H9 (cell line): ENCODE data around the gene FREY1. TPM values are rescaled to one million over a fixed set of nuclear protein-coding genes. Genes with fewer than 3 reads are reported as not detected.

Experiments
- DNase-seq: peaks from one replicate; pipeline ENCODE4 v3.0.0-alpha.2; 2017
- H2AFZ ChIP-seq: one replicate; pipeline ENCODE4 v1.6.1; 2013; ENCODE audit warnings: mild to moderate bottlenecking, low read length, control low read depth, moderate library complexity
- H2AK5ac ChIP-seq: 2 replicates; pipeline ENCODE4 v1.6.1; 2013; ENCODE audit warnings: low read length, control low read depth, mixed read lengths; ENCODE audit not compliant: insufficient read length
- H2BK120ac ChIP-seq: one replicate; pipeline ENCODE4 v1.6.1; 2013; ENCODE audit warnings: low read depth, mild to moderate bottlenecking, low read length, control low read depth, inconsistent platforms; ENCODE audit not compliant: poor library complexity, severe bottlenecking
- H2BK12ac ChIP-seq: 2 replicates; pipeline ENCODE4 v1.6.1; 2013; ENCODE audit warnings: low read length, control low read depth, mixed read lengths, low read depth; ENCODE audit not compliant: insufficient read length
- H2BK15ac ChIP-seq: 2 replicates; pipeline ENCODE4 v1.6.1; 2013; ENCODE audit warnings: low read depth, low read length, control low read depth
- H2BK20ac ChIP-seq: one replicate; pipeline ENCODE4 v1.6.1; 2013; ENCODE audit warnings: low read depth, mild to moderate bottlenecking, low read length, control low read depth, inconsistent platforms; ENCODE audit not compliant: poor library complexity, severe bottlenecking
- H2BK5ac ChIP-seq: 2 replicates; pipeline ENCODE4 v1.6.1; 2013; ENCODE audit warnings: low read length, control low read depth, mixed read lengths; ENCODE audit not compliant: insufficient read length
- H3K14ac ChIP-seq: 2 replicates; pipeline ENCODE4 v1.6.1; 2013; ENCODE audit warnings: low read length, control low read depth; ENCODE audit not compliant: insufficient read depth
- H3K18ac ChIP-seq: 2 replicates; pipeline ENCODE4 v1.6.1; 2013; ENCODE audit warnings: low read depth, mild to moderate bottlenecking, mixed read lengths, low read length, control low read depth; ENCODE audit not compliant: insufficient read length
- H3K23ac ChIP-seq: 2 replicates; pipeline ENCODE4 v1.6.1; 2013; ENCODE audit warnings: low read length, control low read depth, mixed read lengths, low read depth; ENCODE audit not compliant: insufficient read length
- H3K23me2 ChIP-seq: 2 replicates; pipeline ENCODE4 v1.6.1; 2013; ENCODE audit warnings: low read depth, mild to moderate bottlenecking, mixed read lengths, low read length, control low read depth; ENCODE audit not compliant: insufficient read length, poor library complexity, severe bottlenecking
- H3K27ac ChIP-seq: 2 replicates; pipeline ENCODE4 v1.5.1; 2013; ENCODE audit warnings: low read length, control low read depth, mixed read lengths, low read depth; ENCODE audit not compliant: insufficient read length
- H3K27me3 ChIP-seq: 2 replicates; pipeline ENCODE4 v1.6.1; 2013; ENCODE audit warnings: low read length, control low read depth, inconsistent platforms; ENCODE audit not compliant: insufficient read depth
- H3K4ac ChIP-seq: 2 replicates; pipeline ENCODE4 v1.6.1; 2013; ENCODE audit warnings: low read depth, mild to moderate bottlenecking, control low read depth, inconsistent platforms, low read length, moderate library complexity
- H3K4me1 ChIP-seq: 2 replicates; pipeline ENCODE4 v1.6.1; 2013; ENCODE audit warnings: low read length, control low read depth, inconsistent platforms; ENCODE audit not compliant: insufficient read depth
- H3K4me2 ChIP-seq: 2 replicates; pipeline ENCODE4 v1.6.1; 2013; ENCODE audit warnings: low read length, control low read depth, mixed read lengths; ENCODE audit not compliant: insufficient read length, insufficient read depth
- H3K56ac ChIP-seq: 2 replicates; pipeline ENCODE4 v1.6.1; 2013; ENCODE audit warnings: low read depth, mild to moderate bottlenecking, mixed read lengths, low read length, control low read depth; ENCODE audit not compliant: insufficient read length
- H3K79me1 ChIP-seq: 2 replicates; pipeline ENCODE4 v1.6.1; 2013; ENCODE audit warnings: low read depth, mild to moderate bottlenecking, moderate library complexity, low read length, control low read depth, inconsistent platforms; ENCODE audit not compliant: insufficient read depth, poor library complexity, severe bottlenecking
- H3K79me2 ChIP-seq: 2 replicates; pipeline ENCODE4 v1.6.1; 2013; ENCODE audit warnings: low read length, control low read depth, inconsistent platforms; ENCODE audit not compliant: insufficient read depth
- H3K9ac ChIP-seq: 2 replicates; pipeline ENCODE4 v1.6.1; 2013; ENCODE audit warnings: low read length, control low read depth, mixed read lengths; ENCODE audit not compliant: insufficient read length; ENCODE audit errors: extremely low read depth
- H3K9me3 ChIP-seq: one replicate; pipeline ENCODE4 v1.6.1; 2013; ENCODE audit warnings: low read depth, low read length, inconsistent platforms; ENCODE audit not compliant: control insufficient read depth
- H3T11ph ChIP-seq: one replicate; pipeline ENCODE4 v1.6.1; 2013; ENCODE audit warnings: mild to moderate bottlenecking, low read length, control low read depth, inconsistent platforms
- H4K20me1 ChIP-seq: one replicate; pipeline ENCODE4 v1.6.1; 2013; ENCODE audit not compliant: control insufficient read depth, insufficient read length, insufficient read depth
- H4K5ac ChIP-seq: 2 replicates; pipeline ENCODE4 v1.6.1; 2013; ENCODE audit warnings: low read depth, mild to moderate bottlenecking, mixed read lengths, low read length, control low read depth; ENCODE audit not compliant: insufficient read length
- H4K8ac ChIP-seq: replicated peaks from 2 replicates; pipeline ENCODE4 v1.6.1; 2013; ENCODE audit warnings: low read length, control low read depth, mixed read lengths, low read depth; ENCODE audit not compliant: insufficient read length
- H4K91ac ChIP-seq: 2 replicates; pipeline ENCODE4 v1.6.1; 2013; ENCODE audit warnings: low read depth, mild to moderate bottlenecking, moderate library complexity, mixed read lengths, low read length, control low read depth; ENCODE audit not compliant: insufficient read length
- H3K27ac Mint-ChIP-seq, 3 experiments: 2 replicates in 2 of 3; 3 replicates in 1 of 3; pipeline ENCODE4 v1.8.0; 2020 to 2021; ENCODE audit warnings: mixed read lengths in 3 of 3, mild to moderate bottlenecking in 1 of 3, moderate library complexity in 1 of 3
- H3K27me3 Mint-ChIP-seq: 2 replicates; pipeline ENCODE4 v1.8.0; 2021; ENCODE audit warnings: low read depth, mild to moderate bottlenecking, moderate library complexity, mixed read lengths
- H3K36me3 Mint-ChIP-seq, 3 experiments: 2 replicates in 2 of 3; 3 replicates in 1 of 3; pipeline ENCODE4 v1.8.0; 2020 to 2021; ENCODE audit warnings: low read depth in 3 of 3, mixed read lengths in 3 of 3; ENCODE audit not compliant: insufficient read depth in 1 of 3
- H3K4me1 Mint-ChIP-seq, 2 experiments: 2 replicates each; pipeline ENCODE4 v1.8.0; 2020; ENCODE audit warnings: mixed read lengths in 2 of 2
- H3K4me3 Mint-ChIP-seq, 2 experiments: 2 replicates in 1 of 2; 3 replicates in 1 of 2; pipeline ENCODE4 v1.8.0; 2020 to 2021; ENCODE audit warnings: mild to moderate bottlenecking in 2 of 2, mixed read lengths in 2 of 2, moderate library complexity in 1 of 2
- H3K9me3 Mint-ChIP-seq, 2 experiments: 2 replicates in 1 of 2; 3 replicates in 1 of 2; pipeline ENCODE4 v1.8.0; 2020; ENCODE audit warnings: mild to moderate bottlenecking in 2 of 2, mixed read lengths in 2 of 2, moderate library complexity in 1 of 2
- WGBS: extraction: QIAGEN DNeasy Blood & Tissue Kit; methylation state at CpG from one replicate; pipeline ENCODE4 v1.1.7; 2013; ENCODE audit warnings: missing lambda C conversion rate, low lambda C conversion rate, mixed read lengths; ENCODE audit not compliant: insufficient read length; ENCODE audit errors: extremely low coverage; 5-methylcytosine and 5-hydroxymethylcytosine counted together
- total RNA-seq: library from RNA; stranded (reverse); gene quantifications from 2 replicates; pipeline ENCODE4 v1.2.1, GENCODE V29; 2021
- TF ChIP-seq, protein P1 (sequence below): fragments of 200-600 bp; sonication (generic); conservative IDR thresholded peaks from 3 replicates; pipeline ENCODE4 v1.8.0; 2021; ENCODE audit warnings: antibody characterized with exemption, mild to moderate bottlenecking

FREY1 gene
- total RNA-seq, 1 experiment from 2014 or later = 2.1 TPM

DNA sequence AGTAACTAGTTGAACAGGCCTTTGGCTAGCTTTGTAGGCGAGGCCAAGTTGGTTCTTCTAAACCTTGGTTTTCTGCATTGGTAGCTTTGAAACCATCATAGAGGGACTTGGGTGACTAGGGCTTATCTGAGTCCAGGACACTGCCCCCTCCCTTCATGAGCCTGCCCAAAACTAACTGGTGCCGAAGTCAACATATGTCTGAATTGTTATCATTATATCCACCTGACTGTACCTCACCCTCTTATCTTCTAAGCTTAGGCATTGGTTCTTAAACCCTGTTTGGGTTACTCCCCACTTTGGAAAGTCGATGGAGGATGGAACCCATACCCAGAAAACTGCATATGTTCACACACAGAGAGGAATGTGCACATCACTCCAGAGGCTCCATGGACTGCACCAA, 29.2 kb downstream of the FREY1 start:
- no peaks in the 10 kb centered on the region for H3K79me2 ChIP-seq
- H3K23me2 ChIP-seq = no peaks in the 10 kb centered on the region
- Mint-ChIP-seq H3K9me3 (no peaks in the 10 kb centered on the region), H3K4me1 (peaks cover 25% of the 10 kb centered on the region in 2 experiments), H3K36me3 (peaks cover 1 to 20% (median 4%) of the 10 kb centered on the region in 3 experiments; a peak in 4 of 7 replicates), H3K27me3 (no peaks in the 10 kb centered on the region), H3K27ac (no peak overlapping the region), H3K4me3 (no peak overlapping the region)
- H3K14ac ChIP-seq = no peak overlapping the region
- H3K4me1 ChIP-seq = peaks cover 2% of the 10 kb centered on the region; the same call in 1 of the 2 replicates
- H3K4me2 ChIP-seq = no peak overlapping the region
- no peaks in the 10 kb centered on the region for H3K79me1 ChIP-seq
- no peak overlapping the region for H2AFZ ChIP-seq
- no peak overlapping the region for H3T11ph ChIP-seq
- no peaks in the 10 kb centered on the region for H3K9me3 ChIP-seq
- H3K27me3 ChIP-seq = no peaks in the 10 kb centered on the region
- WGBS = no CpG with 5 or more reads among the region's 3 CpGs
- no peak overlapping the region for H3K9ac ChIP-seq
- DNase-seq = no peak
- no peak overlapping the region for H3K18ac ChIP-seq
- no peak overlapping the region for H2BK120ac ChIP-seq
- H4K91ac ChIP-seq = no peak overlapping the region
- no peak overlapping the region for H4K5ac ChIP-seq
- no peak overlapping the region for H2BK12ac ChIP-seq
- no peak overlapping the region for H3K23ac ChIP-seq
- no peak overlapping the region for H2BK15ac ChIP-seq
- TF ChIP-seq, protein P1, sequence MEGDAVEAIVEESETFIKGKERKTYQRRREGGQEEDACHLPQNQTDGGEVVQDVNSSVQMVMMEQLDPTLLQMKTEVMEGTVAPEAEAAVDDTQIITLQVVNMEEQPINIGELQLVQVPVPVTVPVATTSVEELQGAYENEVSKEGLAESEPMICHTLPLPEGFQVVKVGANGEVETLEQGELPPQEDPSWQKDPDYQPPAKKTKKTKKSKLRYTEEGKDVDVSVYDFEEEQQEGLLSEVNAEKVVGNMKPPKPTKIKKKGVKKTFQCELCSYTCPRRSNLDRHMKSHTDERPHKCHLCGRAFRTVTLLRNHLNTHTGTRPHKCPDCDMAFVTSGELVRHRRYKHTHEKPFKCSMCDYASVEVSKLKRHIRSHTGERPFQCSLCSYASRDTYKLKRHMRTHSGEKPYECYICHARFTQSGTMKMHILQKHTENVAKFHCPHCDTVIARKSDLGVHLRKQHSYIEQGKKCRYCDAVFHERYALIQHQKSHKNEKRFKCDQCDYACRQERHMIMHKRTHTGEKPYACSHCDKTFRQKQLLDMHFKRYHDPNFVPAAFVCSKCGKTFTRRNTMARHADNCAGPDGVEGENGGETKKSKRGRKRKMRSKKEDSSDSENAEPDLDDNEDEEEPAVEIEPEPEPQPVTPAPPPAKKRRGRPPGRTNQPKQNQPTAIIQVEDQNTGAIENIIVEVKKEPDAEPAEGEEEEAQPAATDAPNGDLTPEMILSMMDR = no peak
- H3K4ac ChIP-seq = no peak overlapping the region
- no peak overlapping the region for H2BK20ac ChIP-seq
- H4K8ac ChIP-seq = no peak overlapping the region
- H4K20me1 ChIP-seq = no peaks in the 10 kb centered on the region
- H3K27ac ChIP-seq = no peak overlapping the region
- H2AK5ac ChIP-seq = no peak overlapping the region
- H3K56ac ChIP-seq = no peak overlapping the region
- no peak overlapping the region for H2BK5ac ChIP-seq
